Measurements from ENCODE around the gene LYST.

GRCh38 chr1:235739124-235739523, 127.6 kb downstream of the LYST start:
- TF ChIP-seq CTCF (conservative IDR thresholded peaks at IDR 0.05; ENCODE audit: low read depth, low read length), result no peak
- no peak for TF ChIP-seq CEBPB (IDR thresholded peaks at IDR 0.05; ENCODE audit: low read depth, low read length)
- no peak for TF ChIP-seq POLR2A (IDR thresholded peaks at IDR 0.05; ENCODE audit: low read depth, low read length)
- TF ChIP-seq RFX5 (IDR thresholded peaks at IDR 0.05; ENCODE audit: low read depth, low read length), result no peak
- TF ChIP-seq BHLHE40 (IDR thresholded peaks at IDR 0.05; ENCODE audit: low read depth, low read length), result peak; percentile 93
- TF ChIP-seq MXI1 (IDR thresholded peaks at IDR 0.05; ENCODE audit: borderline replicate concordance, low read depth, low read length), result no peak
- TF ChIP-seq RCOR1 (IDR thresholded peaks at IDR 0.05; ENCODE audit: insufficient replicate concordance, low read length), result no peak
- no peak for TF ChIP-seq RAD21 (IDR thresholded peaks at IDR 0.05; ENCODE audit: low read length)

All from IMR-90 (cell line).